ENCODE data around the gene DLD.
"Not testable (repeated sequence)": the region's sequence is repeated elsewhere in the genome, so short reads cannot be mapped to it uniquely, and the experiment has no call there.

DLD gene, protein sequence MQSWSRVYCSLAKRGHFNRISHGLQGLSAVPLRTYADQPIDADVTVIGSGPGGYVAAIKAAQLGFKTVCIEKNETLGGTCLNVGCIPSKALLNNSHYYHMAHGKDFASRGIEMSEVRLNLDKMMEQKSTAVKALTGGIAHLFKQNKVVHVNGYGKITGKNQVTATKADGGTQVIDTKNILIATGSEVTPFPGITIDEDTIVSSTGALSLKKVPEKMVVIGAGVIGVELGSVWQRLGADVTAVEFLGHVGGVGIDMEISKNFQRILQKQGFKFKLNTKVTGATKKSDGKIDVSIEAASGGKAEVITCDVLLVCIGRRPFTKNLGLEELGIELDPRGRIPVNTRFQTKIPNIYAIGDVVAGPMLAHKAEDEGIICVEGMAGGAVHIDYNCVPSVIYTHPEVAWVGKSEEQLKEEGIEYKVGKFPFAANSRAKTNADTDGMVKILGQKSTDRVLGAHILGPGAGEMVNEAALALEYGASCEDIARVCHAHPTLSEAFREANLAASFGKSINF

DNA sequence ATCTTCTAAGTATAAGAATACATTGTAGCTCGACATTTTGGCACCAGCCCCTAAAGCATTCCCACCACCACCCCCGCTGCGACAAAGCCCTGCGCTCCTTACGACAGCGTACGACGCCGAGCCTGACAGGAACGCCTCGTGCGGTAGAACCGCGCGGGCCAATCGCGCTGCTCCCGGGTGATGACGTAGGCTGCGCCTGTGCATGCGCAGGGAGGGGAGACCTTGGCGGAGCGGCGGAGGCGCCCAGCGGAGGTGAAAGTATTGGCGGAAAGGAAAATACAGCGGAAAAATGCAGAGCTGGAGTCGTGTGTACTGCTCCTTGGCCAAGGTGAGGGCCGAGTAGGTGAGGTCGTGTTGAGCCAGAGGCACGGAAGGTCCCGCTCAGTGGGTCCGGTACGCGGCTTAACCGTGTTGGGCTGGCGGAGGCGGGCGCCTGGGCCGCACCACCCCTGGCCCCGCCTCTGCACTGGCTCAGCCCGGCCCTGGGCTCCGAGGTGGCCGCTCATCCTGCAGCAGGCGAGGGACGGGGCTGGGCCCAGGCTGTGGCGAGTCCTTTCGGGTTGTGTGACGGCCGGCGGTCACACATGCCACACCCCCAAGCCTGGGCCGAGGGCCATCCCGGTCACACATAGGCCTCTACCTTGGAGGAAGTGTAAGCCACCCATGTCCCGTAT lies at the start of gene DLD:
TSS of gene DLD (plus strand) at position 222 of the 674 bp plus-strand sequence. CDS start at position 290, 68 bp downstream.
- DNase-seq, result peak; percentile 94

DNA sequence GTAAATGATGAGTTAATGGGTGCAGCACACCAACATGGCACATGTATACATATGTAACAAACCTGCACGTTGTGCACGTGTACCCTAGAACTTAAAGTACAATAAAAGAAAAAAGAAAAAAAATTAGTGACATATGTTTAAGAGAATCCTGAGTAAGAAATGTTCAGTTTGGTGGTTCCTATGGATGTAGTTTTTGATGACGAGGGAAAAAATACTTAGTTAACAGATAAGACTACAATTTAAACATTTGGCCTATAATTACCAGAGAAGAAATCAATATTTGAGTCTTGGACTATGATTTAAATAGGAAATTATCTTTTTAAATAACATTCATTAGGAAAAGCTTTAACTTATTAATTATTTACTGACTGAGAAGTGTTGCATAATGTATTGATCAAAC lies 48.8 kb upstream of the DLD start:
- no peak for DNase-seq

DNA sequence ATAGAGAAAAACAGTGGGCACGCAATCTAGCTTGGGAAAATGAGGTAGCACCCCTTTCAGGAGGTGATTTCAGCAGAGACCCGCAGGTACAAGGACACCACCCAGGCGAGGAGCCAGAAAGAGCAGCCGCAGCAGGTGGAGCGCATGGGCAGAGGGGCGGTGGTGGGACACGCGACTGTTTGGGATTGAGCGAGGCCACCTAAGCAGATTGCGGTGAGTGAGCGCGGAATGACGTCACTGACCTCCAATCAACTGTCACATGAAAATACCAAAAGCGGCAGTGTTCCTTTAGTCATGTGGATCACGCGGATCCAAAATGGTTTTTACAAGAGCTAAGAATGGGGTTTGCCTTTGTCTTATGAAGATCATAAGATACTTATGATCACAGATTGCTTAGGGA lies 47.8 kb upstream of the DLD start:
- no peak for DNase-seq

DNA sequence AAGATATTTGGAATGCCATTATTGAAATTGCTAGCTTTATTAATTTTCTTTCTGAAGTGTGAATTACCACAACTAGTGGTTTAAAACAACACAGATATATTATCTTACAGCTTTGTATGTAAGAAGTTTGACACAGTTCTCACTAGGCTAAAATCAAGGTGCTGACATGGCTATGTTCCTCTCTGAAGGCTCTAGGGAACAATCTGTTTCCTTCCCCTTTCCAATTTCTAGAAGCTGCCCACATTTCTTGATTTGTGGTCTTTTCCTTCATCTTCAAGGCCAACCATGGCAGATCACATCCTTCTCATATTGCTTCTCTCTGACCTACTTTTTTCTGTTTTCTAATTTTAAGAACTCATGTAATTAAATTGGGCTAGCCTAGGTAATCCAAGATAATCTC lies 44.7 kb upstream of the DLD start:
- no peak for DNase-seq

DNA sequence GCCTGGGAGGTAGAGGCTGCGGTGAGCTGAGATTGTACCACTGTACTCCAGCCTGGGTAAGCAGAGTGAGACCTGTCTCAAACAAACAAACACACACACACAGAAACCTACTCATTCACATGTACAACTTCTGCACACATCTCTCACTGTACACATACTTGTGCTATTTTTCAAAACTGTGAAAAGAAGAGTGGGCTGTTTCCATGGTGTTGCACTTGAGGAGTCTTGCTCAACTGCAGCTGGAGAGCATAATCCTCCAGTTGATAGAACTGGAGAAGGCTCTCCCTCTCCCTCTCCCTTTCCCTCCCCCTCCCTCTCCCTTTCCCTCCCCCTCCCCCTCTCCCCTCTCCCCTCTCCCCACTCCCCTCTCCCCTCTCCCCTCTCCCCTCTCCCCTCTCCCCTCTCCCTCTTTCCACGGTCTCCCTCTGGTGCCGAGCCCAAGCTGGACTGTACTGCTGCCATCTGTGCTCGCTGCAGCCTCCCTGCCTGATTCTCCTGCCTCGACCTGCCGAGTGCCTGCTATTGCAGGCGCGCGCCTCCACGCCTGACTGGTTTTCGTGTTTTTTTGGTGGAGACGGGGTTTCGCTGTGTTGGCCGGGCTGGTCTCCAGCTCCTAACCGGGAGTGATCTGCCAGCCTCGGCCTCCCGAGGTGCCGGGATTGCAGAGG lies 43.7 kb upstream of the DLD start:
- no peak for DNase-seq

DNA sequence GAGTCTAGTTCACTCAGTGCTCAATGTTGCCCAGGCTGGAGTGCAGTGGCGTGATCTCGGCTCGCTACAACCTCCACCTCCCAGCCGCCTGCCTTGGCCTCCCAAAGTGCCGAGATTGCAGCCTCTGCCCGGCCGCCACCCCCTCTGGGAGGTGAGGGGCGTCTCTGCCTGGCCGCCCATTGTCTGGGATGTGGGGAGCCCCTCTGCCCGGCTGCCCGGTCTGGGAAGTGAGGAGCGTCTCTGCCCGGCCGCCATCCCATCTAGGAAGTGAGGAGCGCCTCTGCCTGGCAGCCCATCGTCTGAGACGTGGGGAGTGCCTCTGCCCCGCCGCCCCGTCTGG lies 43.2 kb upstream of the DLD start:
- DNase-seq, result not testable (repeated sequence)

DNA sequence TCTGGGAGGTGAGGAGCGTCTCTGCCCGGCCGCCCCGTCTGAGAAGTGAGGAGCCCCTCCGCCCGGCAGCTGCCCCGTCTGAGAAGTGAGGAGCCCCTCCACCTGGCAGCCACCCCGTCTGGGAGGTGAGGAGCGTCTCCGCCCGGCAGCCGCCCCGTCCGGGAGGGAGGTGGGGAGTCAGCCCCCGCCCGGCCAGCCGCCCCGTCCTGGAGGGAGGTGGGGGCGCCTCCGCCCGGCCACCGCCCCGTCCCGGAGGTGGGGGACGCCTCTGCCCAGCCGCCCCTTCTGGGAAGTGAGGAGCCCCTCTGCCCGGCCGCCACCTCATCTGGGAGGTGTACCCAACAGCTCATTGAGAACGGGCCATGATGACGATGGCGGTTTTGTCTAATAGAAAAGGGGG lies 42.8 kb upstream of the DLD start:
- not testable (repeated sequence) for DNase-seq

DNA sequence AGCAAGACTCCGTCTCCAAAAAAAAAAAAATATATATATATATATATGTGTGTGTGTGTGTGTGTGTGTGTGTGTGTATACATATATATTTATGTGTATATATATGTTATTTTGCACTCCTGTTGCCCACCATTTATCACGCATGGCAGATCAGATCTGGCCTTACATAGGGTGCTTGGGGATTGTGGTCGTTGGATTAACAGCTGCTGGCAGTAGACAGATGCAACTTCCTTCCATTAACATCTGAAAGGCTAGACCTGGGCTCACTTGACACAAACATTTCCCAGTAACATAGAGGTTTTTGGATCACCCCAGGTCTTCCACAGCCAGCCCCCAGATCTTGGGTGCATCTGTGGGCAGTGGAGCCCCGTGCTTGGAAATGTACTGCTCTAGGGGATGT lies 40.8 kb upstream of the DLD start:
- no peak for DNase-seq

DNA sequence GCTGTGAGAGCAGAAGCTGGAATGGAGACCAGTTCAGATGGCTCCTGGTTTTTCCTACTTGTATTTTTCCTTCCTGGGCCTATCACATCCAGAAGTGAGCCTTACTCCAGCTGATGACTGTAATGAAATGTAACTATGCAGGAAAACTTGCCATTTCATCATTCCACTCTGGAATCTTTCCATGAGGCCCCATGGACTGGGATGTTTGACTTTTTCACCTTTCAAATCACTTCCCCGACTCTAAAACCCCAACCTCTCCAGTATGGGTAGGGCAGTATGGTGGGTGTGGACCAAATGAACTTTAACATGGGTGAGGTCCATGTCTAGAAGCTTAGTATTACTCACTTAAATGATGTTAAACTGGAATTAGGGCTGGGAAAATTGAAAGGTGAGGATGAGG lies 40.3 kb upstream of the DLD start:
- DNase-seq, result no peak

DNA sequence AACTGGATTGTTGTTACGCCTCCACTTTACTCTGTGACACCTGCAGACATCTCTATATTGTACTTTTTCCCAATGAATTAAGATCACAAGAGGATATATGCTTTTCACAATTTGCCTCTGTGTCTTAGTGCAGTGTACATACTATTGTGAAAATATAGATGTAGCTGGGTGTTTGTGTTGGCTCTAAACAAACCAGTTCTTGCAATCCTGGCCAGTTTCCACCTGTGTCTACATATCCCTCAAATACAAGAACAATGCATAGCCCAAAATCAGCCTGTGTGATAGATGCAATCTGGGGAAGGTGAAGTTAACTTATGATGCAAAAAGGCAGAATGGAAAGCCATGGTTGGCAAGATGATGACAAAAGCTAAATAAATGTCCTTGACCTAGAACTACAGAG lies 36.5 kb upstream of the DLD start:
- DNase-seq, result no peak

DNA sequence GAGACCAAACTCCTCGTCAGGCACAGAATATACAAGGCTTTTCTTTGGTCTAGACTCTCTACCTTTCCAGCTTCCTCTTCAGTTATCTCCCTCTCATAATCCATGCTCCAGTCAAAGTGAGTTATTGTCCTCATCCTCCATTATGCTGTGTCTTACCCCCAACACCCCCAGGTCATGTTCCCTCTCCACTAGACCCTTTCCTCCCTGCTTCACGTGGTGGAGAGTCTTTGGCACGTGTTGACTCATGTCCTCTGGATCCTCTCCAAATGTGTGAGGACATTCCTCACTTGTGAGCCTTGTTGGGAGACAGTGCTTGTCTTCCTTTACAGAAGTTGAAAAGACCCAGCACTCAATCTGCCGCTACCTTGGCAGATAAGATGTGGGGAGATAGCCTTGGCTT lies 36.0 kb upstream of the DLD start:
- DNase-seq, result no peak

DNA sequence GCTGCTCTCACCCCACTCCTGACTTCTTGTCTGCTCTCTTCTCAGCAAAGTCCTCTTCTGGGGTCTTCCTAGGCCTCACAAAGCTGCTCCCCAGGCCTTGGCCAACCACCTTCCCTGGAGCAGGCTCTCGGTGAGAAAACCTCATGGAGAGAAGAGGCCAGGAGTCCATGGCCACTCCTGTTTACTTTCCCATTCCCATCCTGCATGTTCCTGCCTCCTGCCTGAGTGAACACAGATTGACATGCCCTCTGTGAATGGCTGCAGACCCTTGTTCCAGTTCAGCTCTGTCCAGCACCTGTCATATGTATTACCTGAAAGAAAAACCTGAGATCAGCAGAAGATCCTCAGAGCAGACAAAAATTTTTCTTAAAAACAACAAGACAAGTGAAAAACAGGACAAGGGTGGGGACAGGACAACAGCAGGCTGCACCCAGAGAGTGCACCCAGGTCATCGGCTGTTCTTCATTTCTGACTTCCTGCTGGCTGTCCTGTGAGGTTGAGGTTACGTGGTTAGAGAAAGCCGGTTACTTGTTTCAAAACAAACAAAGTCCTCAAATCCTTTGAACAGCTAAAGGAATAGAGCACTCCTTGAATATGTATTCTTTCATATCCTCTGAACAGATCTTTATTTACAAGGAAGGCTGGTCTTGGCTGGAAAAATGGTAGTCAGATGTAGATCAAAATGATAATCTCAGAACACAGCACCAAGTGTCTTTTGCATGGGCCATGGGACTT lies 34.0 kb upstream of the DLD start:
- DNase-seq, result no peak

DNA sequence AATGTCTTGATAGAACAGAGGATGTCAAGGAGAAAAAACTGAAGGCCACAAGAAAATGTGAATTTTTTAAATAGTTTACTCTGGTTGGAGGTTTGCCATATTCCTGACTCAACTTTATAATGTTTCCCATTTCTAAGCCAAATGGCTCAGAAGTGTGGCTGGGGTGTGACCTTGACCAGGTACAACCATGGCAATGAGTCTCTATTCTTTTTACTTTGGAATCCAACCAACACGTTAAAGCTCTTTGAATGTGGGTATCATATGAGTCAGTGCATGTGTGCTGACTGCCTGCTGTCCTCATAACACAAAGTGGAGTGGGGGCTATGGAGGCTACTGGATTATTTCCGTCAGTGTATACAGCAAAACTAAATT lies 33.5 kb upstream of the DLD start:
- DNase-seq, result peak; percentile 32

DNA sequence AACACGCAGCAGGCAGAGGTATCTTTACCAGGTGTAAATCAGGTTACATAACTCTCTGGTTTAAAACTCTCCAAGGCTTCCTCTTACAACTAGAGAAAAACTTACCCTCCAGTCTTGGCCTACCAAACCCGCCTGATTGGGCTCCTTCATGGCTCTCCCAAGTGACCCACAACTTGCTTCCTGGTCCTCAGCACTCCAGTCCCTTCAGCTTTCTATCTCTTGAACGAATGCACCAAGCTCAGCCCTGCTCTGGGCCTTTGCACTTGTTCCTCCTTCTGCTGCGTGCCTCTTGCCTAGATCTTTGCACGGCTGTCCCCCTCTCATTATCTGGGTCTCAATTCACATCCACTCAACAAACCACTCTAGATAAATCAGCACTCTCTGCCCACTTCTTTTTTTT lies 32.7 kb upstream of the DLD start:
- DNase-seq, result no peak

DNA sequence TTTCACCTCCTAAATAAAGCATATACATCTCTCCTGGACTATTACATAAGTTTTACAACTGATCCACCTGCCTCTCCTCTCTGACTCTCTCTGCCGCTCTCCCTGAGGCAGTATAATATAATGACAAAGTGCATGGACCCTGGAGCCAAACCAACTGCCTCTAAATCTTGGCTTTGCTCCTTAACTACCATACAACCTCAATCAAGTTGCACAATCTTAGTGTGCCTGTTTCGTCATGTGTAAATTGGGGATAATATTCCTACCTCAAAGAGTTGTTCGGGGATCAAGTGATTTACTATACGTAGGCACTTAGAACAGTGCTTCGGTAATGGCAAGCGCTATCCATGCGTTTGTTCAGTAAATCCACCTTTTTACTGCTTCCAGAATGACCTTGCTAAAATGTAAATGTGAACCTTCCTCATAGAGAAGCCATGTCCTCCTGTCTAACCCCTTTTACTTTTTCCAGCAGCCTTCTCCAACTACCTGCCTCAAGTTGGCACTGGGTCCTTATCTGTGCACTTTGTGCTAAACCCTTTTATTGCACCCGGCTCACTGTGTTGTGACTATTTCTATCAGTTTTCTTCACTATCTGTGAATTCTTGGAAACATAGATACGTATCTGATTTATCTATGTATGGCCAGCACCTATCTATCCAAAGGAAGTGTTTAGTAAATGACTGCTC lies 30.6 kb upstream of the DLD start:
- DNase-seq, result no peak

DNA sequence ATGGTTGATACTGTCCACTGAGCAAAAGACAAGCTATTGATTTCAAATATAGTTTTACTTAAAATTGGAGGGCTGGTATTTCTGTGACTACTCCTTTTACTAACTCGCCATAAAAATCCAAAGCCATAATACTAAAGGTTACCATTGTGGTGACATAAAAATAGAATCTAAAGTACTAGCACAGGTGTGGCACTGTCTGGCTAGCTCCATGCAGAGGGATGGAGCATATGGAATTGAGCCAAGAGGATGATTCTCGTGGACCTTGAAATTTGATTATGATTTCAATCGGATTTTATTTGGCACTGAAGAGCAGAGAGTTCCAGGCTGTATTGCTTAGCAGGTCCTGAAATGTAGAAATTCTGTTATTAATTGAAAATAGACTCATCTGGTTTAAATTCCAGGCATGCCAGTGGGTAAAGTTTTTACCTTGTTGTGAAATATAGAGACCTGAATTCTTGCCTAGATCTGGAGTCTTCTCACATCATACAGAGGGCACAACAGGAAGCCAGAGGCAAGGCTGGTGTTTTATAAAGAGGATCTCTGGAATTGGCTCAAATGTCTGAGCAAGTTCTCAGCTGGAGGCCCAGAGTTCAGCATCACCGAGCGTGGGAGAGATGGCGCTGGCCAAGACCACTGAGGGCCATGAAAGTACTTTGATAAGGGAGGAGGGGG lies 29.9 kb upstream of the DLD start:
- DNase-seq, result no peak

DNA sequence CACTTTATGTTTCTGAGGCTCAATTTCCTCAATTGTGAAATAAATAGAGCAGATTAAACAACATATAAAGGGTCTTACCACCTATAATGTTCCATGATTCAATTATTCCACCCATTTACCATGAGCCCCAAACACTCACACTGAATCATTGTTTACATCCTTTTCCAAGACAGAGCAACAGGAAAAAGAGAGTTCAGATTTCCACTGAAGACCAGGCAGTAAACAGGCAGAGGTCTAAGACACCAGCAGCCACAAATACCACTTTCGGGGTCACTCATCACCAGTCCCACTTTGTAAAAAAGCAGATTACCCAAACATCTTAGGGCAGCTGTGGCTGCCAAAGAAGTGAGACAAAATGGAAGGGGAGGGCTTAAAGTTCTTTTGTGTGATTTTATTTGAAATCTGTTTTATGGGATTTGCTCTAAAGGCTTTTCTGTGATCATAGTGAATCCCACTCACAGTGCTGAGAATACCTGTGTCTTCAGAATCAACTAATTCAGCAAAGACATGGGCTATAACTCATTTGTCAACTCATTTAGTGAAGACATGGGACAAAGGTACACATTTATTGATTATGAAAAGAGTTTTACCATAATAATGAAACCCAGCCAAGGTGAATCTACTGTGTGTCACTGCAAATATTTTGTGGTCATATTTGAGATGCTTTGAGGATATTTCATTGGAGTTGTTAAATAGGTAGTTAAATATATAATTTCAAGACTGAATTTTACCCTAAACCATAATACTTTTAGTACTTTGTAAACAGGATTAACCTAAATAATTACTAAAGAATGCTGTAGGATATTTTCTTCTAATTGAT lies 24.8 kb upstream of the DLD start:
- peak; percentile 41 for DNase-seq

DNA sequence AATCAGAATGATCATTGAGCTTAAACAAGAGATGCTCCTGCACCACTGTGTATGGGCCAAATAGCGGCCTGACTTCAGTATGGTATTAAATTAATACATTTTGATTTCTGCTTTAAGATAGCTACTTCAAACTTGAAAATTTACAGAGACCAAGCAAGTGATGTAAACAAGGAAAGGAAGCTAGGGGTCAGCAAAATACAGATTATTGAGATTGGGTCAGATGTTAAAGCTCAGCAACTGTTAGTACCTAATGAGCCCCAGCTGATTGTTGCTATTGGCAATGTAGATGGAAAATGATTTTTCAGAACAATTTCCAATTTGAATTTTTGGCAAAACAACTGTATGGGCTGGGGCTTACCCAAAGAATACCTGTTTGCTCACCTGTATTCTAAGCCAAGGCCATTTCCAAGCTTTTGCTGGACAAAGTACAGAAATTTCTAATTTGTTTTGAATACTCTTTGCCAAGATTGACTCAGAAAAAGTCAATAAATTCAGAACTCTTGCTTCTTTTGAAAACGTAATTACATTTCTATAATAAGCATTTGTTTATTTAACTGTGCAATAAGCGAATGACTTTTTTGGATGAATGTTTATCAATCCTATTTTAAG lies 23.0 kb upstream of the DLD start:
- DNase-seq, result no peak

DNA sequence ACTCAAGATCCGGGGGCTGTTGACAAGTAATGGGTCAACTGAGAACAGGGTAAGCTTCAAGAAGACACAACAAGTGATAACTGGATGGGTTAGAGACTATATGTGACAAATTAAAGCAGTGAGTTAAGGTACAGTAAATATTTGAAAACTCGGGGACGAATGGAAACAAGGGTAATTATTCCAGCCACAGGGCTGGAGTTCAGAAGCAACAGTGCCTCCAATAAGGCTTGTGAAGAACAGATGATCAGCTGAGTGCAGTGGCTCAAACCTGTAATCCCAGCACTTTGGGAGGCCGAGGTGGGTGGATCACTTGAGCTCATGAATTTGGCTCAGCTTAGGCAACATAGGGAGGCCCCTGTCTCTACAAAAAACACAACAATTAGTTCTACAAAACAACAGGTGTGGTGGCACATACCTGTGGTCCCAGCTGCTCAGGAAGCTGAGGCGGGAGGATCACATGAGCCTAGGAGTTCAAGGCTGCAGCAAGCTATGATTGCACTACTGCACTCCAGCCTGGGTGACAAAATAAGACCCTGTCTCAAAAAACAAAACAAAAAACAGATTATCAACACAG lies 20.5 kb upstream of the DLD start:
- no peak for DNase-seq

DNA sequence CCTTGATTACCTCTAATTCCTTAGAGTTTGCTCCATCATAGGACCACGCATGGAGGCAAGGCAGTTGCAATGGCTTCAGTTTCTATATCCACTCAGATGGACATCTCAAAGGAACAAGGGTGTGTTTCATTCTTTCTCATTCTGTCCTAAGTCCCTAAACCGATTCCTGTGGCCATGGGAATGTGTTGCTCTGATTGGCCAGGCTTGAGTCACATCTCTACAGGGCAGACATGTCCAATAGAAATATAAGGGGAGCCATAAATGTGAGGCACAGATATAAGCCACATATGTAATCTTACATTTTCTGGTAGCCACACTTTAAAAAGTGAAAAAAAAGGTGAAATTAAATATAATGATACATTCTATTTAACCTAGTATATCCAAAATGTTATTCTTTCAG lies 16.9 kb upstream of the DLD start:
- no peak for DNase-seq
